Smooth muscle cell (in vitro differentiated cells): ENCODE results near the gene MEGF6. TPM values are rescaled to one million over a fixed set of nuclear protein-coding genes. Genes with fewer than 3 reads are reported as not detected.

Source experiments
- DNase-seq: peaks from one replicate; lab custom pipeline; 2025; ENCODE audit not compliant: unreplicated experiment; lab: John Stamatoyannopoulos, UW
- H2AFZ ChIP-seq: fragments of 200-600 bp; sonication (generic); 2 replicates; pipeline ENCODE4 v1.6.0; 2016; ENCODE audit warnings: antibody characterized with exemption, low read depth, mild to moderate bottlenecking
- H3F3A ChIP-seq: fragments of 200-600 bp; sonication (generic); 2 replicates; pipeline ENCODE4 v1.6.0; 2017; ENCODE audit warnings: antibody characterized with exemption, low read depth
- H3K27ac ChIP-seq: fragments of 200-600 bp; sonication (generic); 2 replicates; pipeline ENCODE4 v1.5.1; 2016; ENCODE audit warnings: low read depth, mild to moderate bottlenecking
- H3K27me3 ChIP-seq: fragments of 200-600 bp; sonication (generic); 2 replicates; pipeline ENCODE4 v1.6.1; 2016; ENCODE audit warnings: low read depth, mild to moderate bottlenecking
- H3K36me3 ChIP-seq: fragments of 200-600 bp; sonication (generic); 2 replicates; pipeline ENCODE4 v1.5.1; 2016; ENCODE audit warnings: low read depth
- H3K4me1 ChIP-seq: fragments of 200-600 bp; sonication (generic); 2 replicates; pipeline ENCODE4 v1.5.1; 2016; ENCODE audit warnings: low read depth
- H3K4me2 ChIP-seq: fragments of 200-600 bp; sonication (generic); 2 replicates; pipeline ENCODE4 v1.6.0; 2016; ENCODE audit warnings: mild to moderate bottlenecking
- H3K4me3 ChIP-seq: fragments of 200-600 bp; sonication (generic); 2 replicates; pipeline ENCODE4 v1.5.1; 2016; ENCODE audit warnings: mild to moderate bottlenecking
- H3K79me2 ChIP-seq: fragments of 200-600 bp; sonication (generic); 2 replicates; pipeline ENCODE4 v1.6.0; 2016; ENCODE audit warnings: low read depth, mild to moderate bottlenecking
- H3K9ac ChIP-seq: fragments of 200-600 bp; sonication (generic); 2 replicates; pipeline ENCODE4 v1.6.0; 2016; ENCODE audit warnings: low read depth
- H3K9me3 ChIP-seq: fragments of 200-600 bp; sonication (generic); replicated peaks from 2 replicates; pipeline ENCODE4 v1.5.1; 2016; ENCODE audit warnings: low read depth
- H4K20me1 ChIP-seq: fragments of 200-600 bp; sonication (generic); 2 replicates; pipeline ENCODE4 v1.6.0; 2016; ENCODE audit warnings: low read depth
- WGBS: methylation state at CpG from one replicate; pipeline ENCODE4 v1.1.7; 2016; ENCODE audit warnings: low lambda C conversion rate; 5-methylcytosine and 5-hydroxymethylcytosine counted together
- polyA plus RNA-seq: library from polyadenylated mRNA; unstranded; fragments of >200 nt; fragmentation: Nextera tagmentation; extraction: Ambion mirVana; gene quantifications from 2 replicates; pipeline ENCODE4 v1.2.1, GENCODE V29; 2016
- total RNA-seq: library from RNA; depleted of rRNA; stranded (reverse); fragments of >200 nt; gene quantifications from 2 replicates; pipeline ENCODE4 v1.2.3, GENCODE V29; 2014
- TF ChIP-seq, protein P1 (sequence below): fragments of 200-600 bp; sonication (generic); IDR thresholded peaks from 2 replicates; pipeline ENCODE4 v1.5.1; 2017; ENCODE audit warnings: borderline replicate concordance, mild to moderate bottlenecking, antibody characterized with exemption; ENCODE audit not compliant: insufficient read depth, poor library complexity, severe bottlenecking

Gene MEGF6
- total and polyA plus RNA-seq, 2 experiments from 2014 or later: 6.5 to 12.8 TPM

DNA sequence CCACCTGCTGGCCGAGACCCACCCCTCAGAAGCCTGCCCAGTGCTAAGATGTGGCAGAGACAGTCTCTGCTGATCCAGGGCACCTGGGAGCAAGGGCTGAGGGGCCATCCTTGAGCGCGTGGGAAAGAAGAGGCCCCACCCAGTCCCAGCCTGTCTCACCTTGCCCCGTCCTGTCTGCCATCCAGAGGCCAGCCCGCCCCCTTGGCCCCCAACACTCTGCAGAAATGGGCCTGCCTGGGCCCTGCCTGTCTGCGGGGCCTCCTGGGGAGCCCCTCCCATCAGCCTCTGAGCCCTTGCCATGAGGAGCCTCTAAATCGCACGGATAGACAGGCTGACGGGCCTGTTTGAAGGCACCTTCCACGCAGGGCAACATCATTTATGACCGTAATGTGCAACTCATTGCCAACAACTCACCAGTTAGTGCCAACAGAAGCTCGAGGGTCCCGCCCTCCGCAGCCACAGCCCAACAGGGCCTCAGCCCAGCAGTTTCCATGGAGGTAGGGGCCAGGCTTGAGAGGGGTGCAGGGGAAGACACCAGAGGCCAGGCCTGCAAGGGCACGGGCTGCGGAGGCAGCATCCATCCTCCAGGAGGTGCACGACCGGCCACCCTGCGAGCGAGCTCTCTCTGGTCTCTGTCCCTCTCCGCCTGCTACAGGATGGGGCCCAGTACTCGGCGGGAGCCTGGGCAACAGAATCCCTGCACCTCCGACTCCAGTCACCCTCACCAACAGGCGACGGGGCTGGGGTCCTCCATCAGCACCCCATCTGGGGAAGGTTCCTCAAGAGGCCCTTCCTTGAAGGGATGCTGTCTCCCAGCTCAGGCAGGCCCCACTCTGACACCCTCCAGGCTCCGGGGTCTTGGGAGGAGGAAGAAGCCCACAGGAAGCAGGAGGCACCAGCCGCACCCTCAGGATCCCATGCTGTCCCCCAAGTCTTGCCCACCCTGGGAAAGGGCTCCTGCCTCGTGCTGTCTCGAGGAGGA, 78.0 kb downstream of the MEGF6 start:
- 84% methylated on average over 30 of the region's 30 CpGs for WGBS
- Histone ChIP-seq H3K4me3 (no peak overlapping the region), H3K4me2 (no peak overlapping the region), H3K27me3 (no peaks in the 10 kb centered on the region), H3K79me2 (no peaks in the 10 kb centered on the region), H3K36me3 (no peaks in the 10 kb centered on the region), H2AFZ (no peak overlapping the region), H4K20me1 (no peaks in the 10 kb centered on the region), H3K4me1 (peaks cover 8% of the 10 kb centered on the region), H3F3A (no peaks in the 10 kb centered on the region), H3K9ac (no peak overlapping the region), H3K27ac (no peak overlapping the region), H3K9me3 (no peaks in the 10 kb centered on the region)
- no peak for DNase-seq
- TF ChIP-seq, protein P1, sequence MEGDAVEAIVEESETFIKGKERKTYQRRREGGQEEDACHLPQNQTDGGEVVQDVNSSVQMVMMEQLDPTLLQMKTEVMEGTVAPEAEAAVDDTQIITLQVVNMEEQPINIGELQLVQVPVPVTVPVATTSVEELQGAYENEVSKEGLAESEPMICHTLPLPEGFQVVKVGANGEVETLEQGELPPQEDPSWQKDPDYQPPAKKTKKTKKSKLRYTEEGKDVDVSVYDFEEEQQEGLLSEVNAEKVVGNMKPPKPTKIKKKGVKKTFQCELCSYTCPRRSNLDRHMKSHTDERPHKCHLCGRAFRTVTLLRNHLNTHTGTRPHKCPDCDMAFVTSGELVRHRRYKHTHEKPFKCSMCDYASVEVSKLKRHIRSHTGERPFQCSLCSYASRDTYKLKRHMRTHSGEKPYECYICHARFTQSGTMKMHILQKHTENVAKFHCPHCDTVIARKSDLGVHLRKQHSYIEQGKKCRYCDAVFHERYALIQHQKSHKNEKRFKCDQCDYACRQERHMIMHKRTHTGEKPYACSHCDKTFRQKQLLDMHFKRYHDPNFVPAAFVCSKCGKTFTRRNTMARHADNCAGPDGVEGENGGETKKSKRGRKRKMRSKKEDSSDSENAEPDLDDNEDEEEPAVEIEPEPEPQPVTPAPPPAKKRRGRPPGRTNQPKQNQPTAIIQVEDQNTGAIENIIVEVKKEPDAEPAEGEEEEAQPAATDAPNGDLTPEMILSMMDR: no peak

DNA sequence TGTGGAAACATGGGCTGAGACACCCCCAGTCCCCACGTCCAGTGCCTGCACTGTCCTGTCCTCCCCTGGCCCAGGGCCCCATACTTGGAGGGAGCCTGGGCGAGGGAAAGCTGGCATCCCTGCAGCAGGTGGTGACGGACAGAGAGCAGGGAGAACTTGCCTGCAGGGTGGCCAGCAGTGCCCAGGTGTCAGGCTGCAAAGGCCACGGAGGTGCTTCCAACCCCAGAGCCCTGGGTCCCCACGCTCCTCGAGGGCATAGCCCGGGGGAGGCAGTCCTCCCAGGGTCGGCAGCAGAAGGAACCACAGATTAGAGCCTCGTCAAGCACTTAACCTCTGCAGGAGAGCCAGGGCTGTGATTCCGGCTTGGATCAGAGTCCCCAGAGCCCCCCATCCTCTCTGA, 79.4 kb downstream of the MEGF6 start:
- Histone ChIP-seq H3F3A (no peaks in the 10 kb centered on the region), H3K4me2 (peak overlapping the region; percentile 99), H3K9me3 (no peaks in the 10 kb centered on the region), H2AFZ (no peak overlapping the region), H3K79me2 (no peaks in the 10 kb centered on the region), H4K20me1 (no peaks in the 10 kb centered on the region), H3K27me3 (no peaks in the 10 kb centered on the region), H3K4me3 (no peak overlapping the region), H3K9ac (no peak overlapping the region), H3K27ac (no peak overlapping the region), H3K36me3 (no peaks in the 10 kb centered on the region), H3K4me1 (peaks cover 8% of the 10 kb centered on the region)
- DNase-seq: no peak
- TF ChIP-seq, protein P1: no peak
- WGBS: 82% methylated on average over 10 of the region's 10 CpGs

GRCh38 chr1:3530926-3531818, 80.1 kb downstream of the MEGF6 start:
- H4K20me1 ChIP-seq: no peaks in the 10 kb centered on the region
- H3K4me2 ChIP-seq: peak overlapping the region; percentile 99
- no peaks in the 10 kb centered on the region for H3K9me3 ChIP-seq
- peak overlapping the region; percentile 83 for H3K4me3 ChIP-seq
- no peaks in the 10 kb centered on the region for H3K27me3 ChIP-seq
- H3K9ac ChIP-seq: no peak overlapping the region
- TF ChIP-seq, protein P1: no peak
- 3% methylated on average over 39 of the region's 96 CpGs for WGBS
- H3F3A ChIP-seq: no peaks in the 10 kb centered on the region
- no peaks in the 10 kb centered on the region for H3K36me3 ChIP-seq
- no peak overlapping the region for H3K27ac ChIP-seq
- H2AFZ ChIP-seq: peak overlapping the region; percentile 55
- peak; percentile 16 for DNase-seq
- no peaks in the 10 kb centered on the region for H3K79me2 ChIP-seq
- peaks cover 8% of the 10 kb centered on the region for H3K4me1 ChIP-seq
